ENCODE results near the gene PUM1.

Gene PUM1

GRCh38 chr1:30904191-30904961 is 161.1 kb downstream of the PUM1 start:
- DNase-seq: no peak

- DNase-seq: peak in 1 of 3 donors; percentile 25
These were observed 162.0 kb downstream of the PUM1 start for GRCh38 chr1:30903343-30904034.

- no peak for DNase-seq
These were observed 162.8 kb downstream of the PUM1 start for GRCh38 chr1:30902593-30903290.

GRCh38 chr1:30901798-30902581 is 163.5 kb downstream of the PUM1 start:
- no peak for DNase-seq

- DNase-seq: no peak
These were observed 164.5 kb downstream of the PUM1 start for GRCh38 chr1:30900931-30901560.

GRCh38 chr1:30900486-30900885 is 165.0 kb downstream of the PUM1 start:
- DNase-seq: no peak

- DNase-seq: no peak
These were observed 165.7 kb downstream of the PUM1 start for GRCh38 chr1:30899577-30900389.

GRCh38 chr1:30898031-30898815 is 167.3 kb downstream of the PUM1 start:
- no peak for DNase-seq

- DNase-seq: no peak
These were observed 168.6 kb downstream of the PUM1 start for GRCh38 chr1:30896905-30897304.

GRCh38 chr1:30895944-30896660 is 169.4 kb downstream of the PUM1 start:
- peak in 2 of 3 donors; percentile 32 to 37 for DNase-seq

GRCh38 chr1:30895382-30895943 is 170.1 kb downstream of the PUM1 start:
- DNase-seq: no peak

- no peak for DNase-seq
These were observed 171.0 kb downstream of the PUM1 start for GRCh38 chr1:30894508-30894973.

GRCh38 chr1:30893776-30894507 is 171.6 kb downstream of the PUM1 start:
- no peak for DNase-seq

- no peak for DNase-seq
These were observed 172.8 kb downstream of the PUM1 start for GRCh38 chr1:30892671-30893073.

GRCh38 chr1:30891227-30891552 is 174.3 kb downstream of the PUM1 start:
- no peak for DNase-seq

- DNase-seq: no peak
These were observed 174.9 kb downstream of the PUM1 start for GRCh38 chr1:30890502-30891226.

- DNase-seq: no peak
These were observed 176.0 kb downstream of the PUM1 start for GRCh38 chr1:30889511-30889910.

GRCh38 chr1:30888975-30889374 is 176.5 kb downstream of the PUM1 start:
- no peak for DNase-seq

Data from suppressor macrophage treated with lipopolysaccharide for 1 hour (primary cell).